ENCODE measurements around the gene DGKZ. TPM values are rescaled to one million over a fixed set of nuclear protein-coding genes. Genes with fewer than 3 reads are reported as not detected.

Gene DGKZ
- total and polyA plus RNA-seq, 5 donors = 75.8 to 108 (median 96.4) TPM

DNA sequence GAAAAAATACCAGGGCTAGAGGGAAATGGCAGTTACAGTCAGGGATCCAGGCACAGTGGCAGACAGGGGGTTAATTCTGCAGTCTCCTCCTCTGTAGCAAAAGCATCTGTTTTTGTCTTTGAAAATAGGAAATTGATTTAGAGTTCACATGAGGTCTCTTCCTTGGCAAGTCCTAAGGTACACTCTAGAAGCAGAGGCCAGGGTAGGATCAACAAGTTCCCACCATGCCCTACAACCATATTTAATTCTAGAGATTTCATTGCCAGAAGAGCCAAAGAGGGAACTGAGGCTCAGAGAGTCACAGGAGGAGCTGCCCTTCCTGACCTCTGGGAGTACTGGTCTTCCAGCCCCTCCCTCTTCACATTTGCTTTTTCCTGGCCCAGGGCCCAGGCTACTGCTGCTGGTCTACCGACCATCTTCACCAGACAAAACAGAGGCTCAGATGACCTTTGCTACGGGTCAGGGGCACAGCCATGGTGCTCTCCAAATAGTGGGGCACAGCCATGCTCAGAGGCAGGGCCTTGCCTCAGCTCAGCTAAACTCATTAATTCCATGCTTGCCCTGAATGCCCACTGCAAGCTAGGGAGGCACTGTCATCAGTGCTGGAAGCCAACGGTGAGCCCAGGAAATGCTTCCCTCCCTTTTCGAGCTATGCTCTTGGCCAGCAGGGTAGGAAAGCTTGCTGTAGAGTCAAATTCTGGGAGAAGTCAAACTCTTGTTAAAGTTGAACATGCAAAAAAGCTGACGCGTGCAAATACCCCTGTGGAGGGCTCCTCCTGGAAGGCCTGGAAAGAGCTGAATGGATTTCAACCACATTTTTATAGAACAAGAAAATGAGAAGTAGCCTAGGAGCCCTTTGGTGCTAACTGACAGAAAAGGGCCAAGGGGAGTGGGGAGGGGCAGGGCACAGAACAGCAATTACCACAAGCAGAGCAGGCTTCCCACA, 56.0 kb downstream of the DGKZ start:
- H3K4me3 ChIP-seq (ENCODE audit: low read length) = no peak overlapping the region
- intact Hi-C loops (cut with DNase I) = no loop called here
- no peak overlapping the region for H3K27ac ChIP-seq (ENCODE audit: low read length)
- peaks cover 4% of the 10 kb centered on the region for H3K4me1 ChIP-seq (ENCODE audit: control insufficient read depth, insufficient read depth, low read length)
- no peaks in the 10 kb centered on the region for H3K9me3 ChIP-seq (ENCODE audit: control insufficient read depth, low read length)
- 51% methylated on average over 6 of the region's 6 CpGs for WGBS
- ATAC-seq (no peak), DNase-seq (peak in 2 of 3 donors; percentile 26 to 39)
- H3K27me3 ChIP-seq (ENCODE audit: control insufficient read depth, insufficient read depth) = no peaks in the 10 kb centered on the region

GRCh38 chr11:46404476-46405017, 57.3 kb downstream of the DGKZ start:
- DNase-seq (peak in 1 of 3 donors; percentile 16), ATAC-seq (no peak)
- no peak overlapping the region for H3K27ac ChIP-seq (ENCODE audit: low read length)
- H3K4me3 ChIP-seq (ENCODE audit: low read length) = no peak overlapping the region
- 83% methylated on average over 5 of the region's 5 CpGs for WGBS
- intact Hi-C loops (cut with DNase I) = no loop called here
- H3K4me1 ChIP-seq (ENCODE audit: control insufficient read depth, insufficient read depth, low read length) = peaks cover 4% of the 10 kb centered on the region
- H3K27me3 ChIP-seq (ENCODE audit: control insufficient read depth, insufficient read depth) = no peaks in the 10 kb centered on the region
- no peaks in the 10 kb centered on the region for H3K9me3 ChIP-seq (ENCODE audit: control insufficient read depth, low read length)

GRCh38 chr11:46407635-46408034, 60.4 kb downstream of the DGKZ start:
- no peaks in the 10 kb centered on the region for H3K9me3 ChIP-seq (ENCODE audit: control insufficient read depth, low read length)
- intact Hi-C loops (cut with DNase I) = no loop called here
- no peak for ATAC-seq
- DNase-seq = no peak
- no peak overlapping the region for H3K4me3 ChIP-seq (ENCODE audit: low read length)
- no peaks in the 10 kb centered on the region for H3K27me3 ChIP-seq (ENCODE audit: control insufficient read depth, insufficient read depth)
- H3K4me1 ChIP-seq (ENCODE audit: control insufficient read depth, insufficient read depth, low read length) = peaks cover 4% of the 10 kb centered on the region
- H3K27ac ChIP-seq (ENCODE audit: low read length) = no peak overlapping the region
- WGBS = 74% methylated on average over 10 of the region's 10 CpGs

DNA sequence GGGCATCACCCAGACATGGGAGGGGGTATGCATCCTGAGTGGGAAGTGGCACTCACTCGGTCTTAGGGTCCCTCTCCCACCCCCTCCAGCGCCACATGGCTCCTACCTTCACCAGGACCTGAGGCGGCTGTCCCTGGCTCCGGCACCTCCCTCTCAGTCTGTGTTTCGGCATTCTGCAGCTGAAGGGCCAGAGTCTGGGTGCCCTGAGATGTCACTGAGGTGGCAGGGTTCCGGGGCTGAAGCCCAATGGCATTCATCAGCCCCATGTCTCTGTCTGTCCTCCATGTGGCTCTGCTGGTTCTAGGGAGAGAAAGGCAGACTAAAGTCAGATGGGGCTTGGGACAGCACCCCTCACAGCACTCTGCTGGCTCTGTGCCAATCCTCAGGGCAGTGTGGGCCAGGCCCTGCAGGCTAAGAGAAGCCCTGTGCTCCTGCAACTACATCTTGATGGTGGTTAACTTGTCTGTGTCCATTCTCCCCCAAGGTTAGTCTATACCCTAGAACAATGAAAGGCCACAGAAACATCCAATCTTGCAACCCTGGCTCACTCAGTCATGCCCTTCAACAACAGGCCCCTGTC, 61.2 kb downstream of the DGKZ start:
- intact Hi-C loops (cut with DNase I) = no loop called here
- no peaks in the 10 kb centered on the region for H3K4me1 ChIP-seq (ENCODE audit: control insufficient read depth, insufficient read depth, low read length)
- H3K27me3 ChIP-seq (ENCODE audit: control insufficient read depth, insufficient read depth) = no peaks in the 10 kb centered on the region
- 92% methylated on average over 6 of the region's 6 CpGs for WGBS
- ATAC-seq (no peak), DNase-seq (peak in 1 of 3 donors; percentile 41)
- no peak overlapping the region for H3K4me3 ChIP-seq (ENCODE audit: low read length)
- H3K9me3 ChIP-seq (ENCODE audit: control insufficient read depth, low read length) = no peaks in the 10 kb centered on the region
- H3K27ac ChIP-seq (ENCODE audit: low read length) = no peak overlapping the region

DNA sequence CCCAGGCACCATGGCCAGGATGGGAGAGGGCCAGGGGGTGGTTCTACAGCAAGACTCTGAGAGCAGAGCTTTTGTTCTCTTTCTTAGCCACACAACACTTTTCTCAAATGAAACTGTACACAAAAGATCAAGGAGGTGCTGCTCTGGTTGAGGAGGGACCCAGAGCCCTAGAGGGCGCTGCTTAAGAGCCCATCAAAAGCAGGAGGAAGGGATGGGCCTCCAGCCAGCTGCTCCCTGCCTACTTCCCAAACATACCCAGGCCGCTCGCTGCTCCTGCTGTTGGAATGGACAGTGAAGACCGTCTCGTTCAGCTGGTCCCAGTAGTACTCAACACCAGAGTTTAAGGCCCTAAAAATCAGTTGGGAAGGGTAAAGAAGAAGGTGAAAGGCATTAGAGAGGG, 62.8 kb downstream of the DGKZ start:
- H3K27me3 ChIP-seq (ENCODE audit: control insufficient read depth, insufficient read depth) = no peaks in the 10 kb centered on the region
- intact Hi-C loops (cut with DNase I) = no loop called here
- ATAC-seq (no peak), DNase-seq (peak in 2 of 3 donors; percentile 25 to 50)
- no peaks in the 10 kb centered on the region for H3K9me3 ChIP-seq (ENCODE audit: control insufficient read depth, low read length)
- H3K4me3 ChIP-seq (ENCODE audit: low read length) = no peak overlapping the region
- 72% methylated on average over 5 of the region's 5 CpGs for WGBS
- H3K4me1 ChIP-seq (ENCODE audit: control insufficient read depth, insufficient read depth, low read length) = peaks cover 2% of the 10 kb centered on the region
- H3K27ac ChIP-seq (ENCODE audit: low read length) = no peak overlapping the region

DNA sequence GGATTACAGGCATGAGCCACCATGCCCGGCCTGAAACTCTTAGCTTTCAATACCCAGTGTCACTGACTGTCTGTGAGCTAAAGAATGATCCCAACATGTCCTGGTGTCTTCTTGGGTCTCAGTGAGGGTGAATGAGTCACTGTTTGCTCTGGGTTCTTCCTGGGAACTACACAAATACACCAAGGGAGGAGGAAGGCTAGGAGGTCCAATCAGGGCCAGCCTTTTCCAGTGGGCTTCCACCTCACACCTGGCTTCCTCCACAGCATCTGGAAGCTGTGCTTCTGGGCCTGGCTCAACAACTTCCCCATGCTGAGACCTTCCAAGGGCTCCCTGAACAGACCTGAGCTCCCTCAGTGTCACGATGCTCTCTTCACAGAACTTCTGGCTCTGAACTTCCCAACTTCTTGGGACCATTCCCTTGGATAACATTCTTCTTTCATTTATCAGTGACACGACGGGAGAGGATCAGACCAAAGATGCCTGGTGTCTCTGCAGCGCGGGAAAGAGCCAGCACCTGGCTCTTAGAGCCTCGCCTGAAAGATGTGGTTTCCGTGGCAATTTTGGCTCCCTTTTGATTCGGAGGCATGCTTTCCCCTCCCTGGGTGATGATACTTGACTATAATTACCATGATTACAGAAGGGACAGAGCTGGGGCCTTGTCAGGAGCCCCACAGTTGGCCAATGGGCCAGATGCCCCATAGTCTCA, 66.7 kb downstream of the DGKZ start:
- 73% methylated on average over 9 of the region's 9 CpGs for WGBS
- intact Hi-C loops (cut with DNase I) = no loop called here

GRCh38 chr11:46414466-46414796, 67.2 kb downstream of the DGKZ start:
- ATAC-seq = peak in 1 of 2 donors; percentile 51
- 75% methylated on average over 5 of the region's 5 CpGs for WGBS
- peak in 2 of 3 donors; percentile 42 to 48 for DNase-seq
- intact Hi-C loops (cut with DNase I) = no loop called here
- Histone ChIP-seq H3K27ac (ENCODE audit: low read length) (no peak overlapping the region), H3K27me3 (ENCODE audit: control insufficient read depth, insufficient read depth) (no peaks in the 10 kb centered on the region), H3K9me3 (ENCODE audit: control insufficient read depth, low read length) (no peaks in the 10 kb centered on the region), H3K4me1 (ENCODE audit: control insufficient read depth, insufficient read depth, low read length) (peaks cover 2% of the 10 kb centered on the region), H3K4me3 (ENCODE audit: low read length) (no peak overlapping the region)

More for the DNA sequence above, 66.7 kb downstream of the DGKZ start:
- peak in 1 of 3 donors; percentile 12 for DNase-seq
- H3K27ac ChIP-seq (ENCODE audit: low read length) = no peak overlapping the region
- H3K4me1 ChIP-seq (ENCODE audit: control insufficient read depth, insufficient read depth, low read length) = peaks cover 2% of the 10 kb centered on the region
- no peaks in the 10 kb centered on the region for H3K27me3 ChIP-seq (ENCODE audit: control insufficient read depth, insufficient read depth)
- ATAC-seq = no peak
- no peaks in the 10 kb centered on the region for H3K9me3 ChIP-seq (ENCODE audit: control insufficient read depth, low read length)
- no peak overlapping the region for H3K4me3 ChIP-seq (ENCODE audit: low read length)

- Histone ChIP-seq H3K27me3 (ENCODE audit: control insufficient read depth, insufficient read depth) (no peaks in the 10 kb centered on the region), H3K9me3 (ENCODE audit: control insufficient read depth, low read length) (no peaks in the 10 kb centered on the region), H3K4me1 (ENCODE audit: control insufficient read depth, insufficient read depth, low read length) (peaks cover 2% of the 10 kb centered on the region), H3K27ac (ENCODE audit: low read length) (no peak overlapping the region), H3K4me3 (ENCODE audit: low read length) (no peak overlapping the region)
- DNase-seq (no peak), ATAC-seq (no peak)
- intact Hi-C loops (cut with DNase I) = no loop called here
- 57% methylated on average over 3 of the region's 3 CpGs for WGBS
Observed at GRCh38 chr11:46414879-46415278, 67.6 kb downstream of the DGKZ start.

DNA sequence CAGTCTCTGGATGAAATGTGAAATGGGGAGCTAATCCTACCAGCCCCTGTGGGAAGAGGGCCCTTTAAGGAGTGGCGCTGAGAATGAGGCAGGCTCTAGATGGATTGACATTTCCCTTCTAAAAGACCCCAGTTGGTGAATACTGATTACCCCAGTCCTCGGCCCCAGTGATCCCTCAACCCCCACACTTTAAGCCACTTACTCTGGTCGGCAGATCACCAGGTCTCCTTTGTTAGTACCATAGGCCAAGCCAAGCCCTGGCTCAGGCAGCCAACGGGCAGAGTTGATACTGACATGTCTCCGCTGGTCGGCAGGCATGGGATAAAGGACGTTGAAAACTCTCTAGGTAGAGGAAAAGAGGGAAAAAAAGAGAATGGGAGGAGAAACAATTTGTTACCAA, 70.4 kb downstream of the DGKZ start:
- Histone ChIP-seq H3K4me1 (ENCODE audit: control insufficient read depth, insufficient read depth, low read length) (peaks cover 2% of the 10 kb centered on the region), H3K9me3 (ENCODE audit: control insufficient read depth, low read length) (no peaks in the 10 kb centered on the region), H3K27ac (ENCODE audit: low read length) (no peak overlapping the region), H3K27me3 (ENCODE audit: control insufficient read depth, insufficient read depth) (no peaks in the 10 kb centered on the region), H3K4me3 (ENCODE audit: low read length) (no peak overlapping the region)
- intact Hi-C loops (cut with DNase I) = no loop called here
- no peak for ATAC-seq
- DNase-seq = no peak
- WGBS = 83% methylated on average over 7 of the region's 7 CpGs

DNA sequence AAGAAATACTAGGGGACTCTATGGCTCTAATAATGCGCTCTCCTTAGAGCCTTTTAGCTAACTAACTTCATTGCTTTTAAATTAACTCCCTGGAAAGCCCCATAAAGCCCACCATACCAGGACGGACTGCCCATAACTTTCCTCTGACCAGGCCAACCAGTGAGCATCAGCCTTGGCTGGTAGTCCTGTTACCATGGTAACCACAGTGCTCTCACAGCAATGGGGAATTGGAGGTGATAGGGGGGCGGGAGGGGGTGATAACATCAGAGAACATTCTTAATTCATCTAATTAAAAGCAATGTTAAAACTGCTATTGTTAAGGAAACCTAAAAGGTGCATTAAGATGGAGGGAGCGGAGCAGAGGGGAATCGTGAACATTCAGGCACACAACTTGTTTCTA, 71.5 kb downstream of the DGKZ start:
- 91% methylated on average over 5 of the region's 5 CpGs for WGBS
- Histone ChIP-seq H3K4me3 (ENCODE audit: low read length) (no peak overlapping the region), H3K27me3 (ENCODE audit: control insufficient read depth, insufficient read depth) (no peaks in the 10 kb centered on the region), H3K27ac (ENCODE audit: low read length) (no peak overlapping the region), H3K9me3 (ENCODE audit: control insufficient read depth, low read length) (no peaks in the 10 kb centered on the region), H3K4me1 (ENCODE audit: control insufficient read depth, insufficient read depth, low read length) (peaks cover 2% of the 10 kb centered on the region)
- no peak for DNase-seq
- intact Hi-C loops (cut with DNase I) = no loop called here
- ATAC-seq = no peak

GRCh38 chr11:46420513-46420912, 73.2 kb downstream of the DGKZ start:
- Histone ChIP-seq H3K9me3 (ENCODE audit: control insufficient read depth, low read length) (no peaks in the 10 kb centered on the region), H3K4me3 (ENCODE audit: low read length) (no peak overlapping the region), H3K4me1 (ENCODE audit: control insufficient read depth, insufficient read depth, low read length) (no peaks in the 10 kb centered on the region), H3K27ac (ENCODE audit: low read length) (no peak overlapping the region), H3K27me3 (ENCODE audit: control insufficient read depth, insufficient read depth) (no peaks in the 10 kb centered on the region)
- no peak for ATAC-seq
- DNase-seq = no peak
- 95% methylated on average over 1 of the region's 1 CpG for WGBS
- intact Hi-C loops (cut with DNase I) = no loop called here
